HepG2 (cell line): ENCODE measurements around the gene RNLS. TPM values are rescaled to one million over a fixed set of nuclear protein-coding genes. Genes with fewer than 3 reads are reported as not detected.

Experiments
- ATAC-seq: fragments of 200-7000 bp; cut with Tn5 transposase; 3 replicates; pipeline ENCODE4 v1.9.1; 2020; ENCODE audit warnings: mild to moderate bottlenecking, moderate library complexity
- BruUV-seq: library from RNA; stranded (reverse); fragments of 400-500 nt; replicated peaks from 2 replicates; lab custom pipeline; 2021; lab: Mats Ljungman, UMichigan
- CTCF ChIA-PET: fragments of 300-600 bp; formaldehyde crosslinking; extraction: SDS; loops from one replicate; lab custom pipeline; 2021; ENCODE audit warnings: low total read pairs, inconsistent platforms, low intra/inter-chr PET ratio; lab: Yijun Ruan, JAX
- POLR2A ChIA-PET: fragments of 350-600 bp; sonication (Branson Sonifier 250); formaldehyde crosslinking; loops from one replicate; lab custom pipeline; 2020; ENCODE audit warnings: antibody characterized with exemption, inconsistent platforms; lab: Yijun Ruan, JAX
- DNase-seq: peaks from one replicate; pipeline ENCODE4 v3.0.0-alpha.2; 2015; ENCODE audit warnings: low spot score
- FAIRE-seq: peaks from 3 replicates; lab custom pipeline; 2011; peaks lifted over from hg19 to GRCh38; lab: Jason Lieb, UNC
- H2AFZ ChIP-seq: one replicate; pipeline ENCODE4 v1.6.1; 2011; ENCODE audit warnings: low read length, inconsistent platforms
- H3K27ac ChIP-seq: fragments of 300-600 bp; 3 replicates; pipeline ENCODE4 v1.8.0; 2011; ENCODE audit warnings: mixed run types, mild to moderate bottlenecking, mixed read lengths, low read length, inconsistent platforms; ENCODE audit not compliant: insufficient read depth; ENCODE audit errors: extremely low read length
- H3K27me3 ChIP-seq, 2 experiments: fragments of 200-600 bp in 1 of 2; 2 replicates in 1 of 2; 3 replicates in 1 of 2; pipeline versions ENCODE4 v1.6.0 to v1.8.0; 2011; ENCODE audit warnings: low read length in 2 of 2, mild to moderate bottlenecking in 2 of 2, moderate library complexity in 2 of 2, inconsistent platforms in 1 of 2; ENCODE audit not compliant: insufficient read depth in 2 of 2, control insufficient read depth in 1 of 2
- H3K36me3 ChIP-seq, 2 experiments: fragments of 200-600 bp in 1 of 2; replicated peaks in 1 of 2; 2 replicates in 1 of 2; 3 replicates in 1 of 2; pipeline versions ENCODE4 v1.5.1 to v1.8.0; 2011; ENCODE audit warnings: low read length in 2 of 2, inconsistent platforms in 1 of 2; ENCODE audit not compliant: insufficient read depth in 2 of 2, control insufficient read depth in 1 of 2
- H3K4me1 ChIP-seq: 2 replicates; pipeline ENCODE4 v1.5.1; 2012; ENCODE audit warnings: low read length, inconsistent platforms; ENCODE audit not compliant: insufficient read depth
- H3K4me2 ChIP-seq: 2 replicates; pipeline ENCODE4 v1.6.0; 2011; ENCODE audit warnings: low read depth, low read length, inconsistent platforms
- H3K4me3 ChIP-seq, 3 experiments: fragments of 200-600 bp in 1 of 3; sonication (generic), shearing (Covaris generic) in 1 of 3; replicated peaks in 1 of 3; 2 replicates each; pipeline ENCODE4 v1.5.1; 2011 to 2016; ENCODE audit warnings: low read length in 3 of 3, inconsistent platforms in 2 of 3, low read depth in 2 of 3, mild to moderate bottlenecking in 2 of 3, control low read depth in 1 of 3, mixed read lengths in 1 of 3; ENCODE audit not compliant: insufficient read depth in 1 of 3
- H3K79me2 ChIP-seq: one replicate; pipeline ENCODE4 v1.6.1; 2011; ENCODE audit warnings: low read length, inconsistent platforms; ENCODE audit not compliant: insufficient read depth
- H3K9ac ChIP-seq: 2 replicates; pipeline ENCODE4 v1.6.0; 2011; ENCODE audit warnings: mild to moderate bottlenecking, low read depth, low read length, inconsistent platforms; ENCODE audit not compliant: insufficient read depth
- H3K9me3 ChIP-seq: 2 replicates; pipeline ENCODE4 v1.5.1; 2012; ENCODE audit warnings: mild to moderate bottlenecking, low read length
- H4K20me1 ChIP-seq: 2 replicates; pipeline ENCODE4 v1.6.0; 2011; ENCODE audit warnings: inconsistent platforms, mild to moderate bottlenecking, low read length, moderate library complexity; ENCODE audit not compliant: insufficient read depth
- CEBPB ChIP-seq: IDR thresholded peaks from 2 replicates; pipeline ENCODE4 v1.6.1; 2011; ENCODE audit warnings: low read depth, low read length, improper control_type of control experiment, borderline replicate concordance
- CREB1 ChIP-seq, 2 experiments: fragments of 450-650 bp in 1 of 2; IDR thresholded peaks; 2 replicates each; pipeline ENCODE4 v1.6.1; 2016 to 2017; ENCODE audit warnings: control low read depth in 1 of 2, mild to moderate bottlenecking in 1 of 2, missing compliant biosample characterization in 1 of 2, missing genetic modification characterization in 1 of 2
- KDM1A ChIP-seq: IDR thresholded peaks from 2 replicates; pipeline ENCODE4 v1.6.1; 2016; ENCODE audit warnings: missing compliant biosample characterization
- SP4 ChIP-seq: sonication (generic); formaldehyde crosslinking; IDR thresholded peaks from 2 replicates; pipeline ENCODE4 v1.8.1; 2023; ENCODE audit warnings: mild to moderate bottlenecking, missing genetic modification reagents
- ZFP90 ChIP-seq: sonication (generic); formaldehyde crosslinking; IDR thresholded peaks from 2 replicates; pipeline ENCODE4 v1.8.0; 2022; ENCODE audit warnings: missing genetic modification reagents, mild to moderate bottlenecking, inconsistent platforms, borderline replicate concordance
- ZNF18 ChIP-seq: sonication (generic); formaldehyde crosslinking; IDR thresholded peaks from 2 replicates; pipeline ENCODE4 v1.8.0; 2022; ENCODE audit warnings: mild to moderate bottlenecking, missing genetic modification reagents; ENCODE audit not compliant: insufficient replicate concordance
- ZNF605 ChIP-seq: sonication (generic); formaldehyde crosslinking; IDR thresholded peaks from 2 replicates; pipeline ENCODE4 v1.8.0; 2022; ENCODE audit warnings: mild to moderate bottlenecking, missing genetic modification reagents
- WGBS: methylation state at CpG from one replicate; pipeline ENCODE4 v1.1.6; 2017; ENCODE audit warnings: low lambda C conversion rate; 5-methylcytosine and 5-hydroxymethylcytosine counted together
- in situ Hi-C: cut with HindIII; loops from 2 replicates; pipeline ENCODE4 v1.10.0; 2017; ENCODE audit warnings: low pct_unique_long_range_greater_than_20kb; ENCODE audit not compliant: extremely low pct_ligation_motif_present
- intact Hi-C: fragments of 100-400 bp; cut with micrococcal nuclease; formaldehyde crosslinking; loops from one replicate; pipeline ENCODE4 v1.10.0; 2022; ENCODE audit not compliant: unreplicated experiment
- polyA plus RNA-seq, 8 experiments: library from polyadenylated mRNA; depleted of rRNA in 3 of 8; stranded (reverse) in 7 of 8; unstranded in 1 of 8; fragments of >200 nt; fragmentation: Illumina TruSeq in 4 of 8; extraction: Trizol in 4 of 8; gene quantifications; 2 replicates each; pipeline versions ENCODE4 v1.2.1 to v1.2.3, GENCODE V29; 2011 to 2016; ENCODE audit warnings: low read depth in 4 of 8, missing spikeins in 1 of 8, mixed read lengths in 1 of 8; ENCODE audit not compliant: insufficient read depth in 1 of 8
- total RNA-seq, 5 experiments: library from RNA; depleted of rRNA; stranded (reverse); fragments of >200 nt; fragmentation: Illumina TruSeq; extraction: Trizol; gene quantifications; 2 replicates each; pipeline ENCODE4 v1.2.3, GENCODE V29; 2016; ENCODE audit warnings: low read depth in 1 of 5

The RNLS gene
- total and polyA plus RNA-seq, 2 of the 13 experiments (the other 11 are each of a cell fraction or from before 2014, with no cell fraction given), result not detected

DNA sequence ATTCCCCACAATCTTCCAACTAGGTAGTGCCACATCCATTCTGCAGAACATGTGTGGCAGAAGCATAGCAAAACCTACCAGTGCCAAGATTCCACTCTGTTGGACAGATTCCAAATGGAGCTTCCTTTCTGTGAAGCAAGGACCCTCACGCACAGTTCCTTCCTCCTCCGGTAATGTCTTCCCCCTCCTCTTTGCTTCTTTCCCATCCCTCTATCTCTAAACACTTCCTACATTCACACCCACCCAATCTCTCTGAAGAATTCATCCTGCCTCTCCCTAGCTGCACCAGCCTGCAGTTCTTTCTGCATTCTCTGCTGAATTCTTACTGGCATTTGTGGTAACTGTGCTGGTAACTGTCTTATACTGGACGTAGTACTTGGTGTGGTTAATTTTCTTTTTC is 124.9 kb downstream of the RNLS start (continued):
- no peak for TF ChIP-seq ZNF18 (CRISPR knock-in tag)

GRCh38 chr10:88457660-88458059 is 125.5 kb downstream of the RNLS start:
- FAIRE-seq, result no peak
- Histone ChIP-seq H3K36me3 (no peaks in the 10 kb centered on the region), H3K4me1 (no peaks in the 10 kb centered on the region), H3K9me3 (no peaks in the 10 kb centered on the region), H4K20me1 (no peaks in the 10 kb centered on the region), H3K27ac (no peak overlapping the region)
- POLR2A ChIA-PET, result no interaction called here
- in situ Hi-C loops, result no loop called here
- BruUV-seq, result no TSS peak
- CTCF ChIA-PET, result no interaction called here
- ATAC-seq, result no peak
- no peak for DNase-seq
- TF ChIP-seq CREB1 (IDR thresholded peaks at IDR 0.05), result 0 out of 2 replicates have a peak, but pooled peaks have one; percentile 34
- no peak for TF ChIP-seq CREB1 (CRISPR knock-in tag; IDR thresholded peaks at IDR 0.05)
- no peak for TF ChIP-seq ZFP90
- TF ChIP-seq, all 625 proteins: peak for 1
- no peaks in the 10 kb centered on the region for H3K27me3 ChIP-seq
- H3K9ac ChIP-seq, result no peak overlapping the region
- H2AFZ ChIP-seq, result no peak overlapping the region
- no peaks in the 10 kb centered on the region for H3K79me2 ChIP-seq
- no peak overlapping the region for H3K4me3 ChIP-seq
- no peak overlapping the region for H3K4me2 ChIP-seq
- intact Hi-C loops, result no loop called here
- 0% methylated on average over 3 of the region's 3 CpGs for WGBS

DNA sequence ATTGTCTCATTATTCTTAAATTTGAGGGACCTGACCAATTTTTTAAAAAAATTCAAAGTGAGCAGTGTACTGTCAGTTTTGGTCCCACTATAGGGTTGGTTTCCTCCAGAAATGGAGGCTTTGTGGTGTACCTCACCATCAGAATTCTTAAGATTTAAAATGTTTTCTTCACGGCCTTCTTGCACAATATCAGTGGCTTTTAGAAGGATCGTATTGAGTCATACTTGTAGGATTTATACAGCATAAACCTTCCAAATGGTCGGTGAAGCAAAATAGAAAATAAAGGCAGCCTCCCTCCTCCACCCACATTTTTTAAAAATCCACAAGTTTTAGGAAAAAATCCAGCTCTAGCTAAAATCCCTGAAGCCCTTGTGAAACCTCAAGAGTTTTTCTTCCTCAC is 126.4 kb downstream of the RNLS start:
- no peak overlapping the region for H2AFZ ChIP-seq
- BruUV-seq, result no TSS peak
- FAIRE-seq (no peak), DNase-seq (no peak), ATAC-seq (no peak)
- H3K9ac ChIP-seq, result no peak overlapping the region
- H3K79me2 ChIP-seq, result no peaks in the 10 kb centered on the region
- TF ChIP-seq KDM1A (CRISPR knock-in tag) (no peak), ZNF605 (no peak), CEBPB (peak; percentile 39; the same call in 1 of the 2 replicates), SP4 (CRISPR knock-in tag) (no peak)
- H3K4me1 ChIP-seq, result no peaks in the 10 kb centered on the region
- intact Hi-C loops, result no loop called here
- no peak overlapping the region for H3K27ac ChIP-seq
- no peaks in the 10 kb centered on the region for H3K9me3 ChIP-seq
- H3K36me3 ChIP-seq, result no peaks in the 10 kb centered on the region
- POLR2A ChIA-PET, result no interaction called here
- in situ Hi-C loops, result no loop called here
- no peaks in the 10 kb centered on the region for H3K27me3 ChIP-seq
- WGBS, result 2% methylated on average over 3 of the region's 3 CpGs
- H3K4me3 ChIP-seq, result no peak overlapping the region
- no peaks in the 10 kb centered on the region for H4K20me1 ChIP-seq
- no peak overlapping the region for H3K4me2 ChIP-seq
- CTCF ChIA-PET, result no interaction called here
